Subcutaneous abdominal adipose tissue (tissue), 5 donors: ENCODE measurements around the gene GSTT4.
"Not testable (repeated sequence)": the region's sequence is repeated elsewhere in the genome, so short reads cannot be mapped to it uniquely, and the experiment has no call there.

Experiments
- H3K27ac ChIP-seq: one replicate; pipeline ENCODE4 v1.7.0; 2013; ENCODE audit warnings: low read depth, mild to moderate bottlenecking, inconsistent platforms, low read length, moderate library complexity
- H3K27me3 ChIP-seq, 5 donors: one replicate each; pipeline ENCODE4 v1.7.0; 2013; ENCODE audit warnings: low read length in 5 of 5, inconsistent platforms in 1 of 5; ENCODE audit not compliant: control insufficient read depth in 5 of 5, insufficient read depth in 4 of 5
- H3K36me3 ChIP-seq, 5 donors: one replicate each; pipeline ENCODE4 v1.7.0; 2013; ENCODE audit warnings: low read length in 5 of 5; ENCODE audit not compliant: control insufficient read depth in 5 of 5, insufficient read depth in 5 of 5
- H3K4me1 ChIP-seq, 5 donors: one replicate each; pipeline ENCODE4 v1.7.0; 2013; ENCODE audit warnings: low read length in 5 of 5, mild to moderate bottlenecking in 3 of 5, moderate library complexity in 1 of 5; ENCODE audit not compliant: control insufficient read depth in 5 of 5, insufficient read depth in 5 of 5
- H3K4me3 ChIP-seq, 5 donors: one replicate each; pipeline ENCODE4 v1.7.0; 2013; ENCODE audit warnings: low read length in 5 of 5, low read depth in 1 of 5
- H3K9ac ChIP-seq, 5 donors: one replicate each; pipeline ENCODE4 v1.7.0; 2013; ENCODE audit warnings: low read length in 5 of 5, mild to moderate bottlenecking in 4 of 5, moderate library complexity in 3 of 5
- H3K9me3 ChIP-seq, 5 donors: one replicate each; pipeline ENCODE4 v1.7.0; 2013; ENCODE audit warnings: low read length in 5 of 5; ENCODE audit not compliant: control insufficient read depth in 5 of 5
- donor health status: healthy.
- donor health status: healthy.
- donor health status: healthy.
- donor health status: healthy.
- donor health status: healthy.

Gene GSTT4

GRCh38 chr22:23956301-23956900 is 48.9 kb downstream of the GSTT4 start:
- not testable (repeated sequence) for H3K4me3 ChIP-seq, H3K9me3 ChIP-seq, H3K36me3 ChIP-seq, H3K27ac ChIP-seq, H3K4me1 ChIP-seq, H3K27me3 ChIP-seq, H3K9ac ChIP-seq

GRCh38 chr22:23955886-23956285 is 49.4 kb downstream of the GSTT4 start:
- H3K27ac ChIP-seq, H3K36me3 ChIP-seq, H3K27me3 ChIP-seq, H3K4me1 ChIP-seq, H3K9ac ChIP-seq, H3K4me3 ChIP-seq, H3K9me3 ChIP-seq: not testable (repeated sequence)

- H3K36me3 ChIP-seq, H3K27ac ChIP-seq, H3K4me3 ChIP-seq, H3K9me3 ChIP-seq, H3K27me3 ChIP-seq, H3K4me1 ChIP-seq, H3K9ac ChIP-seq: not testable (repeated sequence)
These were observed 50.3 kb downstream of the GSTT4 start for GRCh38 chr22:23954991-23955305.

- H3K4me3 ChIP-seq, H3K27ac ChIP-seq, H3K4me1 ChIP-seq, H3K27me3 ChIP-seq, H3K9me3 ChIP-seq, H3K9ac ChIP-seq, H3K36me3 ChIP-seq: not testable (repeated sequence)
These were observed 50.9 kb downstream of the GSTT4 start for GRCh38 chr22:23954193-23954990.

- H3K27ac ChIP-seq, H3K27me3 ChIP-seq, H3K4me3 ChIP-seq, H3K36me3 ChIP-seq, H3K9ac ChIP-seq, H3K9me3 ChIP-seq, H3K4me1 ChIP-seq: not testable (repeated sequence)
These were observed 51.8 kb downstream of the GSTT4 start for GRCh38 chr22:23953485-23953884.

GRCh38 chr22:23952794-23953405 is 52.4 kb downstream of the GSTT4 start:
- H3K4me3 ChIP-seq, H3K36me3 ChIP-seq, H3K27ac ChIP-seq, H3K4me1 ChIP-seq, H3K9ac ChIP-seq, H3K27me3 ChIP-seq, H3K9me3 ChIP-seq: not testable (repeated sequence)

GRCh38 chr22:23951383-23951782 is 53.9 kb downstream of the GSTT4 start:
- not testable (repeated sequence) for H3K27me3 ChIP-seq, H3K4me3 ChIP-seq, H3K27ac ChIP-seq

GRCh38 chr22:23949764-23950163 is 55.5 kb downstream of the GSTT4 start:
- not testable (repeated sequence) for H3K9me3 ChIP-seq, H3K9ac ChIP-seq, H3K4me1 ChIP-seq, H3K27me3 ChIP-seq, H3K36me3 ChIP-seq, H3K4me3 ChIP-seq, H3K27ac ChIP-seq

More at GRCh38 chr22:23951383-23951782, 53.9 kb downstream of the GSTT4 start:
- not testable (repeated sequence) for H3K36me3 ChIP-seq, H3K9ac ChIP-seq, H3K9me3 ChIP-seq, H3K4me1 ChIP-seq
